ENCODE measurements around the gene DNAAF5. TPM values are rescaled to one million over a fixed set of nuclear protein-coding genes. Genes with fewer than 3 reads are reported as not detected.
"Not testable (repeated sequence)": the region's sequence is repeated elsewhere in the genome, so short reads cannot be mapped to it uniquely, and the experiment has no call there.

Gene DNAAF5
- total RNA-seq, 1 experiment from 2014 or later = 101 TPM

DNA sequence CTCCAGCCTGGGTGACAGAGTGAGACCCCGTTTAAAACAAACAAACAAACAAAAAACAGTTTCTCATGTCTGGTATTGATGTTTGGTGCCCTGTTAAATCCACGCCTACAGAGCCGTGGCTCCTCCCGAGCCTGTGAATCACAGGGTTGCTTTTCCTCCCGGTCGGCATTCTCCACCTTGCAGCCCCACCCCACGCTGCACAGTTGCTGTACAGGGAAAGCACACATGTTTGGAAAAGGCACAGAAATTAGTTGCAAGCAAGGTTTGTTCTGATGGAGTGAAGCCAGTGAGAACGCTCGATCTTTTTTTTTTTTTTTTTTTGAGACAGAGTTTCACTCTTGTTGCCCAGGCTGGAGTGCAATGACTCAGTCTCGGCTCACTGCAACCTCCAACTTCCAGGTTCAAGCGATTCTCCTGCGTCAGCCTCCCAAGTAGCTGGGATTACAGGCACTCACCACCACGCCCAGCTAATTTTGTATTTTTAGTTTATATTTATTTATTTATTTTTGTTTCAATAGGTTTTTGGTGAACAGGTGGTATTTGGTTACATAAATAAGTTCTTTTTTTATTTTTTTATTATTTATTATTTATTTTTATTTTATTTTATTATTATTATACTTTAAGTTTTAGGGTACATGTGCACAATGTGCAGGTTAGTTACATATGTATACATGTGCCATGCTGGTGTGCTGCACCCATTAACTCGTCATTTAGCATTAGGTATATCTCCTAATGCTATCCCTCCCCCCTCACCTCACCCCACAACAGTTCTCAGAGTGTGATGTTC, 17.0 kb downstream of the DNAAF5 start:
- peak; percentile 33 for DNase-seq

DNA sequence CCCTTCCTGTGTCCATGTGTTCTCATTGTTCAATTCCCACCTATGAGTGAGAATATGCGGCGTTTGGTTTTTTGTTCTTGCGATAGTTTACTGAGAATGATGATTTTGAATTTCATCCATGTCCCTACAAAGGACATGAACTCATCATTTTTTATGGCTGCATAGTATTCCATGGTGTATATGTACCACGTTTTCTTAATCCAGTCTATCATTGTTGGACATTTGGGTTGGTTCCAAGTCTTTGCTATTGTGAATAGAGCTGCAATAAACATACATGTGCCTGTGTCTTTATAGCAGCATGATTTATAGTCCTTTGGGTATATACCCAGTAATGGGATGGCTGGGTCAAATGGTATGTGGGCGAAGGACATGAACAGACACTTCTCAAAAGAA, 17.6 kb downstream of the DNAAF5 start:
- not testable (repeated sequence) for H3K4me3 ChIP-seq (ENCODE audit: insufficient read depth, low read depth, low read length); H3K27me3 ChIP-seq (ENCODE audit: control insufficient read depth, insufficient read depth, low read length)

More for the DNA sequence above, 17.0 kb downstream of the DNAAF5 start:
- H3K4me3 ChIP-seq (ENCODE audit: insufficient read depth, low read depth, low read length); H3K27me3 ChIP-seq (ENCODE audit: control insufficient read depth, insufficient read depth, low read length); H3K36me3 ChIP-seq (replicated peaks; ENCODE audit: control insufficient read depth, insufficient read depth, low read length): not testable (repeated sequence)

DNA sequence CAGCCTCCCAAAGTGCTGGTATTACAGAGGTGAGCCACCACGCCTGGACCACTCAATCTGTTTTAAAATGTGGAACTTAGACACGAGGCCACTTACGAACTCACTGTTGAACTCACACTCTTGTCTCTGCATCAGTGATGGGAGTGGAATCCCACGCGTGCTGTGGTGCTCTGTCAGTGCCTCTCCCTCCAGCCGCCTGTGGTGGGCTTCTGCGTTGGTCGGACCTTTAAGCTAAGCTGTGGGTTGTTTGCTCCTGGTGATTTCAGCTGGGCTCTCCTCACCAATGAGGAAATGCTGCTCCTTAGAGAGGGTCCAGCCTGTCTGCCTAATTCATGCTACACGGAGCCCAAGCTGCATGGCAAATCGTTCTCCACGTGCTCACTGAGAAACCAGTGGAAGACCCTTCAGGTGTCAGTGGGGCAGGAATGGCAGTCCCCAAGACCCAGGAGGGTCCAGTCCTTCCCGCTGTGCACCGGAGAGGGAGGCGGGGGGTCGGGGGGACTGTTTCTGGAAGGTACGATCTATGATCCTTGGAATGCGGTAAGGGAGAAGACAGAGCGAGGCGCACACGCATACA, 18.4 kb downstream of the DNAAF5 start:
- Histone ChIP-seq H3K36me3 (replicated peaks; ENCODE audit: control insufficient read depth, insufficient read depth, low read length) (peaks cover 6% of the 10 kb centered on the region), H3K4me3 (ENCODE audit: insufficient read depth, low read depth, low read length) (no peak overlapping the region), H3K27me3 (ENCODE audit: control insufficient read depth, insufficient read depth, low read length) (no peaks in the 10 kb centered on the region)
- DNase-seq = peak; percentile 51

More for the DNA sequence above, 17.6 kb downstream of the DNAAF5 start:
- H3K36me3 ChIP-seq (replicated peaks; ENCODE audit: control insufficient read depth, insufficient read depth, low read length); DNase-seq: not testable (repeated sequence)

DNA sequence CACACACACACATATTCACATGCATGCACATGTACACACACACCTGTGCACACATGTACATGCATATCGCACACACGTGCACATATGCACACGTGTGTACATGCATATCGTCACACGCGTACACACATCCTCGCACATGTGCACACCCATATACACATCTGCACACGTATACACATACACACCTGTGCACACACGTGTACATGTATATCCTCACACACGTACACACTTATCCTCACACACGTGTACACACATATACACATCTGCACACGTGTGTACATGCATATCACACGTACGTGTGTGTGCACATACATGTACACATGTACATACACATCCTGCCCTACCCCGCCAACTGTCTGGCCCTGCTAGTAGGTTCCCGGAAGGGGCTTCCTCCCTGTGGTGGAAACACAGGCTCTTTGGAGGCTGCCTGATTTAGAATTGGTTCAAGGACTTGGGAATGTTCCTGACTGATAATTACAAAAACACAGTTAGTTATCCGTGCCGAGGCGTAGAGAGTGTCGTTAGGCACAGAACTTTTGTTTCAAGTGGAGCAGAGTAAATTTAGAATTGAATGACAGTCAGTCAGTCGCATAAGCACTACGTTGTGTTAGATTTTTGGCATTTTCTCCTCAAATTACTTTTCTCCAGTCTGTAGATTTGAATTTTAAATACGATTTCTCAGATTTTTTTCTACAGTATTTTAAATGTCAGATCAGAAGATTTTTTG, 19.1 kb downstream of the DNAAF5 start:
- H3K4me3 ChIP-seq (ENCODE audit: insufficient read depth, low read depth, low read length) = no peak overlapping the region

DNA sequence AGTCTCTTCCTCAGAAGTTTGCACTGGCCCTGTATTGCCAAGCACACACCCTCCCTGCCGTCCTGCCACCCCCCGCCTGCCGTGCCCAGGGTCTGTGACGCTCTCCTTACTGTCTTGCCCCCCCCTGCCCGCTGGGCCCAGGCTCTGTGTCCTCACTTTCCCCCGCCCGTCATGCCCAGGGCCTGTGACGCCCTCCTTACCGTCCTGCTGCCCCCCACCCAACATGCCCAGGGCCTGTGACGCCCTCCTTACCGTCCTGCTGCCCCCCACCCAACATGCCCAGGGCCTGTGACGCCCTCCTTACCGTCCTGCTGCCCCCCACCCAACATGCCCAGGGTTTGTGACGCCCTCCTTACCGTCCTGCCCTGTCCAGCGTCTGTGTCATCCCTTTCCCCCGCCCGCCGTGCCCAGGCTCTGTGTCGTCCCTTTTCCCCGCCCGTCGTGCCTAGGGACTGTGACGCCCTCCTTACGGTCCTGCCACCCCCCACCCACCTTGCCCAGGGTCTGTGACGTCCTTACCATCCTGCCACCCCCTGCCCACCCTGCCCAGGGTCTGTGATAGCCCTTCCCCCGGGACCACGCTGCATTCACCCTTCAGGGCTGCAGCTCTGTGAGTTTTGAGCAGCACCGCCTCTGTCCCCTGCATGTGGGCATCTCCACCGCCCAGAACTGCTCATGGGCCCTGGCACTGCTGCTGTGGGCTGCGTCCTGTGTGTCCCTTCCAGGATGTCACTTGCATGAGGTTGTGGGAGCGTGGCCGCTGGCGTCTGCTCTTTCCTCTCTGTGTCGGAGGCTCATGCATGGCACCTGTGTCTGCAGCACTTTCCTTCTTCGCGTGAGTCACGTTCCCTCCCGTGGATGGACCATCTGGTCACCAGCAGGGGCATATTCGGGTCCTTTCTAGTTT, 19.9 kb downstream of the DNAAF5 start:
- Histone ChIP-seq H3K36me3 (replicated peaks; ENCODE audit: control insufficient read depth, insufficient read depth, low read length) (peaks cover 4% of the 10 kb centered on the region), H3K27me3 (ENCODE audit: control insufficient read depth, insufficient read depth, low read length) (no peaks in the 10 kb centered on the region), H3K4me3 (ENCODE audit: insufficient read depth, low read depth, low read length) (no peak overlapping the region)
- DNase-seq = peak; percentile 57

More for the DNA sequence above, 19.1 kb downstream of the DNAAF5 start:
- Histone ChIP-seq H3K36me3 (replicated peaks; ENCODE audit: control insufficient read depth, insufficient read depth, low read length) (peaks cover 6% of the 10 kb centered on the region), H3K27me3 (ENCODE audit: control insufficient read depth, insufficient read depth, low read length) (no peaks in the 10 kb centered on the region)
- peak; percentile 47 for DNase-seq

DNA sequence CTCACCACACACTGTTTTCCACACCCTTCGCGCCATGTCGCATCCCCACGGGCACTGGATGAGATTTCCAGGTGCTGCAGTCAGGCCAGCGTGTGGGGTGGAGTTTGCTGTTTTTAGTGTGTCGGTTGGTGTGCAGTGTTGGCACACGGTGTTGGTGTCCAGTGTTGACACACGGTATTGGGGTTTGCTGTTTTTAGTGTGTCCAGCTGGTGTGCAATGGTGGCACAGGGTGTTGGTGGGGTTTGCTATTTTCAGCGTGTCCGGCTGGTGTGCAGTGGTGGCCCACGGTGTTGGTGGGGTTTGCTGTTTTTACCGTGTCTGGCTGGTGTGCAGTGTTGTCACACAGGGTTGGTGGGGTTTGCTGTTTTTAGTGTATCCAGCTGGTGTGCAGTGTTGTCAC, 20.7 kb downstream of the DNAAF5 start:
- no peak for DNase-seq
- H3K27me3 ChIP-seq (ENCODE audit: control insufficient read depth, insufficient read depth, low read length) = no peaks in the 10 kb centered on the region
- no peak overlapping the region for H3K4me3 ChIP-seq (ENCODE audit: insufficient read depth, low read depth, low read length)
- peaks cover 4% of the 10 kb centered on the region for H3K36me3 ChIP-seq (replicated peaks; ENCODE audit: control insufficient read depth, insufficient read depth, low read length)

DNA sequence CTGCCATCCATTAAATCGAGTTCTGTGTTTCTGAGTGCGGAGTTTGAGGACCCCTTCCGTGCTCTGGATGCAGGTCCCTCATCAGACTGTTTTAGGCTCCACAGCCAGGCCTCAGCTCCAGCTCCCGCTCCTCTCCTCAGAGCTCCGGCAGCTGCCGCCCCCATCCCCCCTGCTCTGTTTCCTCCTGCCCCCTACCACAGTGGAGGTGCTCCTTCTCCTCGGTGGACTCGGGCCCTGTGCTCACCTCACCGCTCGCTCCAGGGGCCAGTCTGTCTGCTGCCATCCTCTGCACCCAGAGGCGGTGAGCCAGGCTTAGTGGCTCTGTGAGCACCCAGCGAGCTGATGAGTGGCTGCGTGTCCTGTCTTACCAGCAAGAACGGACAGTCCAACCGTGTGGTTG, 21.9 kb downstream of the DNAAF5 start:
- Histone ChIP-seq H3K36me3 (replicated peaks; ENCODE audit: control insufficient read depth, insufficient read depth, low read length) (peaks cover 4% of the 10 kb centered on the region), H3K27me3 (ENCODE audit: control insufficient read depth, insufficient read depth, low read length) (no peaks in the 10 kb centered on the region)
- DNase-seq = peak; percentile 43

DNA sequence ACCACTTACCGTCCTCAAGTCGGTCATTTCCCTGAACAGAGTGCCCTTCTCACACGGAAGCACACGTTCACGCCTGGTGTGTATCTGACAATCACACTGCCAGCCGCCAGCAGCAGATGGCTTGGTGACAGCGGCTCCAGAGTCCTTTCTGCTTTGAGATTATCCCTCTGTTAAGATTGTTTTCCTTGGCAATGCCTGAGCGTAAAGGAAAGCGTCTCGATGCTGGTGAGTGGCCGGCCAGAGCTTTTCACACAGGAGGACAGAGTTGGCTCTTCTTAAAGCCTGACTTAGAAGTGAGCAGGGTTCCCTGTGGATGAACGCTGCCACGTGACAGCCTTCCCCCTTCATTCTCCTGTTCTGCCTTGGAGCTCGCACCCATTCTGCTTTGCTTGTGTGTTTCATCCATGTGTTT, 22.6 kb downstream of the DNAAF5 start:
- no peak overlapping the region for H3K4me3 ChIP-seq (ENCODE audit: insufficient read depth, low read depth, low read length)
- DNase-seq = peak; percentile 38
- H3K36me3 ChIP-seq (replicated peaks; ENCODE audit: control insufficient read depth, insufficient read depth, low read length) = peaks cover 4% of the 10 kb centered on the region
- H3K27me3 ChIP-seq (ENCODE audit: control insufficient read depth, insufficient read depth, low read length) = no peaks in the 10 kb centered on the region

More for the DNA sequence above, 21.9 kb downstream of the DNAAF5 start:
- no peak overlapping the region for H3K4me3 ChIP-seq (ENCODE audit: insufficient read depth, low read depth, low read length)

DNA sequence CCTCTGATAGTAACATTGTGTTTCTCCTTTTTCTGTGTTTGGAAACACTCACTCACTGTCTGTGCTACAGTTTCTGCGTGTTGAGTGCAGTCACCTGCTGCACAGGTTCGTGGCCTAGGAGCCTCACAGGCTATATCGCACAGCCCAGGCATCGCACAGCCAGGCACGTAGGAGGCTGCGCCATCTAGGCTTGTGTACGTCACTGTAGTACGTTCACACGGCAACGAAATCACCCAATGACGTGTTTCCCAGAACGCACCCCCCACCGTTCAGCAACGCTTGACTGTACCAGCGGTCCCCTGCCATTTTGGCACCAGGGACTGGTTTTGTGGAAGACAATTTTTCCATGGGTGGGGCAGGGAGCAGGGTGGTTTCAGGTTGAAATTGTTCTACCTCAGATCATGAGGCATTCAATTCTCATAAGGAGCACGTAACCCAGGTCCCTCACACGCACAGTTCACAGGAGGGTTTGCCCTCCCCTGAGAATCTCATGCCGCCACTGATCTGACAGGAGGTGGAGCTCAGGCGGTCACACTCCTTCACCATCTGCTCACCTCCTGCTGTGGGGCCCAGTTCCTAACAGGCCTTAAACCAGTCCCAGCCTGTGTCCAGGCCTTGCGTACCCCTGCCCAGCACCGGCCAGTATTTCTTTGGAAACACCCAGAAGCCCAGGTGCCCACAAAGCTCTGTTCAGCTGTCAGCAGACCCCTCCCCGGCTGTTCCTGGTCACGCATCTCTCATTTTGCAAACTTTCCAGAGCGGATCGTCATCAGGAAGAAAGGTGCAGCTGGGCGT, 23.8 kb downstream of the DNAAF5 start:
- peaks cover 6% of the 10 kb centered on the region for H3K36me3 ChIP-seq (replicated peaks; ENCODE audit: control insufficient read depth, insufficient read depth, low read length)
- H3K4me3 ChIP-seq (ENCODE audit: insufficient read depth, low read depth, low read length) = no peak overlapping the region
- H3K27me3 ChIP-seq (ENCODE audit: control insufficient read depth, insufficient read depth, low read length) = no peaks in the 10 kb centered on the region
- DNase-seq = no peak

DNA sequence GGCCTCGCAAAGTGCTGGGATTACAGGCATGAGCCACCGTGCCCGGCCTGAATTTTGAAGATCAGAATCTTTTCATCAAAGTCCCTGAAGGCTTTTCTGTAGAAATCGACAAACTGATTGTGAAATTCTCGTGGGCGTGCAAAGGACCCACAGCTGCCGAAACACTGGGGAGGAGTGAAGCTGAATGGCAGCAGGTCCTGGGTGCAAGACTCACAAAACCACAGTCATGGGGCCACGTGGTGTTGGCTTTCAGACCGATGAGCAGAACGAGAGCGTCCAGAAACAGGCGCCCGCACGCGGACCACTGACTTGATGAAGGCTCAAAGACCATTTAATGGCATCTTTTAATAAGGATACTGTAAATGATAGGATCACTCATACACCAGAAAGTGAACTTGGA, 25.3 kb downstream of the DNAAF5 start:
- Histone ChIP-seq H3K36me3 (replicated peaks; ENCODE audit: control insufficient read depth, insufficient read depth, low read length) (peaks cover 5% of the 10 kb centered on the region), H3K4me3 (ENCODE audit: insufficient read depth, low read depth, low read length) (no peak overlapping the region), H3K27me3 (ENCODE audit: control insufficient read depth, insufficient read depth, low read length) (no peaks in the 10 kb centered on the region)
- no peak for DNase-seq

DNA sequence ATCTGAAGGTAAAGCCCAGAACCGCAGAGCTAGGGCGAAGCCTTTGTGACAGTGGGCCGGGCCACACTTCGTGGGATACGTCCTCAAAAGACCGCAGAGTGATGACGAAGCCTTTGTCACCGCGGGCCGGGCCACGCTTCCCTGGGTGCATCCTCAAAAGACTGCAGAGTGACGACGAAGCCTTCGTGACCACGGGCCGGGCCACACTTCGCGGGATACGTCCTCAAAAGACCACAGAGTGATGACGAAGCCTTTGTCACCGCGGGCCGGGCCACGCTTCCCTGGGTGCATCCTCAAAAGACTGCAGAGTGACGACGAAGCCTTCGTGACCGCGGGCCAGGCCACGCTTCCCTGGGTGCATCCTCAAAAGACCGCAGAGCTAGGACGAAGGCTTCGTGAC, 25.8 kb downstream of the DNAAF5 start:
- H3K4me3 ChIP-seq (ENCODE audit: insufficient read depth, low read depth, low read length); H3K36me3 ChIP-seq (replicated peaks; ENCODE audit: control insufficient read depth, insufficient read depth, low read length); H3K27me3 ChIP-seq (ENCODE audit: control insufficient read depth, insufficient read depth, low read length); DNase-seq: not testable (repeated sequence)

DNA sequence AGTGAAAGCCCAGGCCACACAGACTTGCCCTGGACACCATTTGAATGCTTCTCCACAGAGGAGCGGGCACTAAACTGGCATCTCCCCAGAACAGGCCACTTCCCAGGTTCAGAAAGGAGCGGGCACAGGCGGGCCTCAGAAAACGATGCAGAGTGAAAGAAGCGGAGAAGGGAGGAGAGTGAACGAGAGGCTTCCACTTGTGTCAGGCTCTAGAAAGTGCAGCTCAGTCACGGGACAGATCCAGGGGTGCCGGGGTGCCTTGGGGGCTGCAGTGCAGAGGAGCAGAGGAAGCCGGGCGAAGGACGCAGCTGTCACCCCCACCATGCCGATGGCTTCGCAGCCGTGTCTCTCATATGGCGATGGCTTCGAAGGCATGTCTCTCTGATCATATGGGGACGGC, 26.7 kb downstream of the DNAAF5 start:
- Histone ChIP-seq H3K36me3 (replicated peaks; ENCODE audit: control insufficient read depth, insufficient read depth, low read length) (peaks cover 7% of the 10 kb centered on the region), H3K27me3 (ENCODE audit: control insufficient read depth, insufficient read depth, low read length) (no peaks in the 10 kb centered on the region), H3K4me3 (ENCODE audit: insufficient read depth, low read depth, low read length) (no peak overlapping the region)
- peak; percentile 38 for DNase-seq

DNA sequence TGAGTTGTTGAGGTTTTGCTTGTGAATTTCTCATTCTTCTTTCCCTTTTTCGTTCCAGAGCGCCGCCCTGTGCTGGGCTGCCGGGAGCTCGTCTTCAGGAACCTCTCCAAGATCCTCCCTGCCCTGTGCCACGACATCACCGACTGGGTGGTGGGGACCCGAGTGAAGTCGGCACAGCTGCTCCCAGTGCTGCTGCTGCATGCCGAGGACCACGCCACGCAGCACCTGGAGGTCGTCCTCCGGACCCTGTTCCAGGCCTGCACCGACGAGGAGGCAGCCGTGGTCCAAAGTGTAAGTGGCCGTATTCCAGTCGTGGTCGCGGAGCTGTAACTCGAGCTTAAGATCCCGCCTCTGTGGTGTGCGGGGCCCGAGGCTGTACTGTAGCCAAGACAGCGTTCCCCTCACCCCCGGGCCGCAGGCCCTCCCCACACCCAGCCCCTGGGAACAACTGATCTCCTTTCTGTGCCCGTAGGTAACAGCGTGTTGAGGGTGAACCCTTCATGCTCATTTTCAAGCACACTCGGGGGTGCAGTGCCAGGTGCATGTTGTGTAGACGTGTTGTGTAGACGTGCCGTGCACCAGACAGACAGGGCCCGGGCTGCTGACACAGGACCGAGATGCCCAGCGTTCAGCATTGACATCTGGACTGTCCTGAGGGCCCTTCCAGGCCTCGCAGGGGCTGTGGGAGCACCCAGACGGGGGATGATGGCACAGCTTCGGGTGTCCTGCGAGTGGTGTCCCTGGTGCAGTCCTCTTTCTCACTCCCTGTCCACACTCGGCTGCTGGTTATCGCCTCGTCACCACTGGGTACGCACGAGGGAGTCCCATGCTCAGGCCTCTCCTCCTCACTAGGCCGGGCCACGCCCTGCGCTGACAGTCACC, 28.3 kb downstream of the DNAAF5 start:
- Histone ChIP-seq H3K27me3 (ENCODE audit: control insufficient read depth, insufficient read depth, low read length) (no peaks in the 10 kb centered on the region), H3K4me3 (ENCODE audit: insufficient read depth, low read depth, low read length) (no peak overlapping the region), H3K36me3 (replicated peaks; ENCODE audit: control insufficient read depth, insufficient read depth, low read length) (peaks cover 10% of the 10 kb centered on the region)
- peak; percentile 36 for DNase-seq
